BLaER1 (cell line): ENCODE results near the gene C15orf39.

Experiments
- H3K27ac ChIP-seq: shearing (Covaris generic); formaldehyde crosslinking; 2 replicates; pipeline ENCODE4 v1.8.1; 2022
- H3K27me3 ChIP-seq: shearing (Covaris generic); formaldehyde crosslinking; 2 replicates; pipeline ENCODE4 v1.8.1; 2022
- H3K36me3 ChIP-seq: shearing (Covaris generic); formaldehyde crosslinking; 2 replicates; pipeline ENCODE4 v1.8.1; 2022
- H3K4me1 ChIP-seq: shearing (Covaris generic); formaldehyde crosslinking; 2 replicates; pipeline ENCODE4 v1.8.1; 2022
- H3K4me2 ChIP-seq: shearing (Covaris generic); formaldehyde crosslinking; 2 replicates; pipeline ENCODE4 v1.8.1; 2022
- H3K4me3 ChIP-seq: shearing (Covaris generic); formaldehyde crosslinking; 2 replicates; pipeline ENCODE4 v1.8.1; 2022
- H3K9ac ChIP-seq: shearing (Covaris generic); formaldehyde crosslinking; 2 replicates; pipeline ENCODE4 v1.8.1; 2022
- H3K9me3 ChIP-seq: shearing (Covaris generic); formaldehyde crosslinking; 2 replicates; pipeline ENCODE4 v1.8.1; 2022
- H4K20me1 ChIP-seq: shearing (Covaris generic); formaldehyde crosslinking; 2 replicates; pipeline ENCODE4 v1.8.1; 2022
- Cebpa-rat ChIP-seq: shearing (Covaris generic); IDR thresholded peaks from 2 replicates; pipeline ENCODE4 v1.8.1; 2022

C15orf39 gene

DNA sequence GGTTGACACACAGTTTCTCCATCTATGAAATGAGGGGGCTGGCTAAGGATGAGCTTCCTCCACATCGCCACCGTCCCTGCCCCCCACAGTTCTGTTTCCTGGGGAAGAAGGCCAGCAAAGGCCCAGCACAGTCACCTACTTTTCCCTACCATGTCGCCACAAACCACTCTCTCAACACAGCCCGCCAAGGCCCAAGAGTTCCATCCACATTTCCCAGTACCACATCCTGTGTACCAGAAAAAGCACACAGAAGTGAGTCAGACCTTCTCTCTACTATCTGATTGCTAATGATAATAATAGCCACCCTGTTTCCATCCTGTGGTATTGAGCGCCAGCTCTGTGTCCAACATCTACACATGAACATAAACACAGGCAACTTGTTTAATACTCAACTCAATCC lies 30.3 kb upstream of the C15orf39 start:
- Histone ChIP-seq H3K9me3 (peaks cover 8% of the 10 kb centered on the region; the same call in 1 of the 2 replicates), H3K27me3 (no peaks in the 10 kb centered on the region), H3K4me1 (peaks cover 32% of the 10 kb centered on the region), H3K4me3 (no peak overlapping the region), H3K27ac (0 out of 2 replicates have a peak overlapping the region, but pooled peaks have one; percentile 43), H3K9ac (no peak overlapping the region), H3K36me3 (no peaks in the 10 kb centered on the region), H3K4me2 (peak overlapping the region; percentile 71), H4K20me1 (no peaks in the 10 kb centered on the region)
- TF ChIP-seq Cebpa-rat: no peak

DNA sequence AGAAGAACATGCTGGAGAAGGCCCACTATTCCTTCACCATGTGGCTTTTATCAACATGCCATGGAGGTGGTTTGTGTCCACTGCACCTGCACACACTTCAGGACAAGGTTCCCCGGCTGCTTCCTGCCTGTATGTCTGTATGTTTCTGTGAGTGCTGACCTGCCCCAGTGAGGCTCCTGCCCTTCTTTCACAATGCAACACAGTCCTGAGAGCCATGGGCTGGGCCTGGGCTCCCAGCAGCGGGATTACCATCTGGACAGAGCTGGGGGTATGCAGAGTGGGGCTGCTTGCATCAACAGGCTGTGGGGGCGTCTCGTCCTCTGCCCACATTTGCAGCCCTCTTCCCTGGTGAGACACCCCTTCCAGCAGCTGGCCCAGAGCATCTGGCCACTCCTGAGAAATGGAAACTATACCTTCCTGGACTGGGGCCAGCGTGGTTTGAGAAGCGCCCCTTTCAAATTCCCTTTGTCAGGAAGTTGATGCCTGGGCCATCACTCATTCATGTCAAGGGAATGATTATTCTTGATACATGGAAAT lies 29.3 kb upstream of the C15orf39 start:
- Histone ChIP-seq H3K36me3 (no peaks in the 10 kb centered on the region), H3K4me3 (no peak overlapping the region), H3K9me3 (peaks cover 8% of the 10 kb centered on the region; the same call in 1 of the 2 replicates), H3K27me3 (0 out of 2 replicates have a peak, but pooled peaks cover under 1% of the 10 kb centered on the region), H3K4me2 (peak overlapping the region; percentile 71), H3K4me1 (peaks cover 38% of the 10 kb centered on the region), H3K27ac (no peak overlapping the region), H4K20me1 (no peaks in the 10 kb centered on the region), H3K9ac (no peak overlapping the region)
- TF ChIP-seq Cebpa-rat: no peak

DNA sequence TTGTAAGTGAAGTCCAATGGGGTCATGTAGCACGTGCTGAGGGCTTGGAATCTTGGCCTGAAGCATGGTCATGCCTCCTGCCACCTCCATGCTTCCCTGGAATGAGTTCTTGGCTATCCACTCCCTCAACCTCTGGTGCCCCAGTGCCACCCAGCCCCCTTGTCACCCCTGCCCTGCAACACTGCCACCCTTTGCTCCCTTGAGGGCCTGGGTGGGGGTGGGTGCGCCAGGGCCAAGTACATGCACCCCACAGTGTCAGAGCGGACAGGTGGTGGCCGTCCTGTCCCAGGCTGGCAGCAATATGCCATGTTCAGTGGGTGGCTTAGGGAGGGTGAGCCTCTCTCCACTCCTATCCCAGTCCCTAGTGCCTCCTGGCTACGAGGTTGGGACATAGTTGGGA lies 27.6 kb upstream of the C15orf39 start:
- Histone ChIP-seq H3K4me2 (no peak overlapping the region), H3K9me3 (peaks cover 4% of the 10 kb centered on the region; the same call in 1 of the 2 replicates), H3K9ac (no peak overlapping the region), H3K4me3 (no peak overlapping the region), H4K20me1 (peaks cover 5% of the 10 kb centered on the region; the same call in 1 of the 2 replicates), H3K4me1 (peaks cover 55% of the 10 kb centered on the region), H3K36me3 (no peaks in the 10 kb centered on the region), H3K27ac (no peak overlapping the region), H3K27me3 (peaks cover 16% of the 10 kb centered on the region)
- no peak for TF ChIP-seq Cebpa-rat

DNA sequence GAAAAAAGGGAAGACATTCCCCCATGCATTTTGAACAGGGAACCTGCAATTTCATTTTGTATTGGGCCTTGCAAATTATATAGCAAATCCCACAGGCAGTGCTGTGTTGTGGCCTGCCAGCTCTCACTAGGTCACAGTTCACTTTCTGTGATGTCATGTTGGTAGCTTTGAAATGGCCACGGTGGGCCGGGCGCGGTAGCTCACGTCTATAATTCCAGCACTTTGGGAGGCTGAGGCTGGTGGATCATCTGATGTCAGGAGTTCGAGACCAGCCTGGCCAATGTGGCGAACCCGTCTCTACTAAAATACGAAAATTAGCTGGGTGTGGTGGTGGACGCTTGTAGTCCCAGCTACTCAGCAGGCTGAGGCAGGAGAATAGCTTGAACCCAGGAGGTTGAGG lies 27.0 kb upstream of the C15orf39 start:
- H3K27ac ChIP-seq: no peak overlapping the region
- H3K9ac ChIP-seq: no peak overlapping the region
- no peaks in the 10 kb centered on the region for H3K36me3 ChIP-seq
- H3K4me3 ChIP-seq: no peak overlapping the region
- H3K9me3 ChIP-seq: no peaks in the 10 kb centered on the region
- H3K4me2 ChIP-seq: no peak overlapping the region
- H3K4me1 ChIP-seq: peaks cover 61% of the 10 kb centered on the region
- TF ChIP-seq Cebpa-rat: no peak
- peaks cover 7% of the 10 kb centered on the region; the same call in 1 of the 2 replicates for H4K20me1 ChIP-seq
- H3K27me3 ChIP-seq: peaks cover 22% of the 10 kb centered on the region

DNA sequence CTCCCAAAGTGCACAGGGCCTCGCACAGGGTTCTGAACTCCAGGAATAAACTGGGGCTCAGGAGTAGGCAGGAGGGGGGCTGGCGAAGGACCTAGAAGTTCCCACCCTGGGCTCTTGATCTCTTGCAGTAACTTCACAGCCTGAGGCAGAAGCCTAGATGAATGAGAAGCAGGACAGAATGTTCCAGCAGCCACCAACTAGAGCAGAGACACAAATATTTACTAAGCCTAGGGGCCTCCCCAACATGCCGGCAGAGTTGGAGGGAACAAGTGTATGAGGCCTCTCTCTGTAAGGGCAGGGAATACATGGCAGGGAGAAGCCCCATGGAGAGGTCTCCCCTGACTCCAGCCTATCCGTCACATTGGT lies 25.3 kb upstream of the C15orf39 start:
- Histone ChIP-seq H3K9ac (no peak overlapping the region), H3K36me3 (no peaks in the 10 kb centered on the region), H3K27me3 (peaks cover 32% of the 10 kb centered on the region), H3K4me1 (peaks cover 58% of the 10 kb centered on the region), H3K4me3 (no peak overlapping the region), H3K4me2 (peak overlapping the region; percentile 11; the same call in 1 of the 2 replicates), H3K9me3 (no peaks in the 10 kb centered on the region), H3K27ac (no peak overlapping the region), H4K20me1 (peaks cover 7% of the 10 kb centered on the region; the same call in 1 of the 2 replicates)
- no peak for TF ChIP-seq Cebpa-rat

DNA sequence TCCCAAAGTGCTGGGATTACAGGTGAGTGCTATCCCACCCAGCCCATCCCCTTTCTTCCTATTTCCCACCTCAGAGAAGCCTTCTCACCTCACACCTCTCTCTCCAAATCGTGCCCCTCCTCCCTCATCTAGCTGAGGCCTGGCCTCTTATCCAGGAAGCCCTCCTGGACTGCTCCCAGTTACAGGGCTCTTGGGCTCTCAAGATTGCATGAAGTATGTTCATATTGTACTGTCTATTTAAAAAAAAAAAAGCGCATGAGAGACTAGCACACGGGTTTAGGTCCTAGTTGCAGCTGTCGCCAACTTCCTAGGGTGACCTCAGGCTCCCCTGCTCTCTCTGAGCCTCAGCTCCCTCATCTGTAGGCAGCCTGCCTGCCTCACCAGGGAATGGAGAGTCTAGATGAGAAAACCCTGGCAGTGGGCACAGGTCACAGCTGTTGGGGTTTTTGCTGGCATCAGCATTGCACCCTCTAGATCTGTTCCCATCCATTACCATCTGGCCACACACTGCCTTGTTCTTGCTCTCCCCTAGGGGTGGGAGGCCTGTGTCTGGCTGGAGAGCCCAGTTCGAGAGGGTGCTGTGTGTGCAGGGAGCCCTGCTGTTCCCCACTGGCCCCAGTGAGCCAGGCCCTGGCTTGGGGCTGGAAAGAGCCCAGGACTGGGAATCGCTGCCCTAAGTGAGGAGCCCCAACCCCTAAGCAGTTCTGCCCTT lies 24.2 kb upstream of the C15orf39 start:
- peaks cover 7% of the 10 kb centered on the region; the same call in 1 of the 2 replicates for H4K20me1 ChIP-seq
- H3K9ac ChIP-seq: no peak overlapping the region
- no peak for TF ChIP-seq Cebpa-rat
- peaks cover 32% of the 10 kb centered on the region for H3K27me3 ChIP-seq
- peak overlapping the region; percentile 93 for H3K4me2 ChIP-seq
- no peaks in the 10 kb centered on the region for H3K36me3 ChIP-seq
- H3K4me1 ChIP-seq: peaks cover 53% of the 10 kb centered on the region
- H3K9me3 ChIP-seq: no peaks in the 10 kb centered on the region
- H3K27ac ChIP-seq: peak overlapping the region; percentile 30; the same call in 1 of the 2 replicates
- H3K4me3 ChIP-seq: no peak overlapping the region; the same call in 1 of the 2 replicates

DNA sequence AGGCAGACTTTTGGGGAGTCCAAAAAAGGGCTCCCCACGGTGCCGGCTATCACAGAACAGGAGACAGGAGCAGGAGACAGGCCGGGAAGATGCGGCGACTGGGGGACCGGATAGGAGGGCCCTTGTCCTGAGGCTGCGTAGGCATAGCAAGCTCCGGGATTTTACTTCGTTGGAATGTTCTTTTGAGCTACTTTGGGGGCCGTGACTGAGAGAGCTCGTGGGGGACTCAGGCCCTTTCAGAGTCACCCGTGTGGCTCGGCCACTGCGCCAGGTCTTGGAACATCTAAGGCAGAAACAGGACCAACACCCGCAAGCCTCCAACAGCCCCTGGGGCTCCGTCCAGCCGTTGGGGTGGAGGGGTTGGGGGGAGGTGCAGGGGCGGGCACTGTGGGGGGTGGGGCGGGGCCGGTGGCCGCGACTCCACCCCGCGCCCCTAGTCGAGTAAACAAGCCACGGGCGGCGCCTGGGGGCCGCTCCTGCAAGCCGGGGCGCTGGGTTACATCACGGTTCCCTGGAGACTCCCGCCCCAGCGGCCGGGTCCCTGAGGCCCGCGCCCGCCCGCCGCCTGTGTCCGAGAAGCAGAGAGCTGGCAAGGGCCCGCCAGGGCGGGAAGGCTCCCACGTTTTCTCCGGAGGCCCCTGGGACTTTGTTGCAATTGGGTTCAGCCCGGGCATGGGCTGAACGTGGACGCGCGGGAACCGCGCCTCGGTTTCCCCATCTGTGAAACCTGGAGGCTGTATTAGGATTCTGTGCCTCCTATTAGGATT lies 23.3 kb upstream of the C15orf39 start:
- Histone ChIP-seq H3K4me2 (peak overlapping the region; percentile 93), H3K27me3 (peaks cover 32% of the 10 kb centered on the region), H3K36me3 (no peaks in the 10 kb centered on the region), H3K4me1 (peaks cover 55% of the 10 kb centered on the region), H3K9ac (peak overlapping the region; percentile 57; the same call in 1 of the 2 replicates), H3K9me3 (no peaks in the 10 kb centered on the region), H4K20me1 (peaks cover 7% of the 10 kb centered on the region; the same call in 1 of the 2 replicates), H3K27ac (0 out of 2 replicates have a peak overlapping the region, but pooled peaks have one; percentile 35), H3K4me3 (peak overlapping the region; percentile 61)
- no peak for TF ChIP-seq Cebpa-rat

DNA sequence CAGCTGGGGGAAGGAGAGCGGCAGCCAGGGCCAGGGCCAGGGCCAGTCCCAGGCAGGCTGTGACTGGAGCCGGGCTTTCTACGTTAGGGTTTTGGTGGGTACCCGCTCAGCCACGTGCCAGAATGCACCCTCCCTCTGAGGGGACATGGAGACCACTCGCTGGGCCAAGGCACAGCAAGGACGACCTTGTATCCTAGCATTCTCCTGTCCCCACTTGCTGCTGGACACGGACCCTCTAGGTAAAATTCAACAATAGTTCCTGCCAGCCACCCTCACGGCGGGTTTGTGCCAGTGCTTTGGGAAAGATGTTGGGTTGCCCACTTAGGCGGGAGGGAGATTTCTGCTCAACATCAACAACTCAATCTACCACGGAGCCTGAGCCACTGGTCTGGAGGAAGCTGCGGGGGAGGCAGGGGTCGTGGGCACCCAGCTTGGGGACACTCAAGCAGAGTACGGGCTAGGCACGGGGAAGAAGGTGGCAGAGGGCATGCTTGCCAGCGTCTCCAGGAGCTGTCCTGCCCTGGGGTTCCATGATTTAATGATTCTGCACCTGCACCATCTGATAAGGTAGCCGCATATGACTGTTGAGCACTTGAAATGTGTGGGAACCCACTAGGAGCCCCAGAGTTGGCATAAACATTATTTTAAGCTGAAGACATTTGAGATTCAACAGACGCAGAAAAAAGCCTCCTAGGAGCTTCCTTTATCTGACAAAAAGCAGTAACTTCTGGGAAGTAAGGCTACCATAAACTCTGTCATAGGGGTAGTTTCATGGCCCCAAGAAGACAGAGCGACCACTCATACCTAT lies 22.5 kb upstream of the C15orf39 start:
- Histone ChIP-seq H3K27ac (0 out of 2 replicates have a peak overlapping the region, but pooled peaks have one; percentile 35), H4K20me1 (peaks cover 7% of the 10 kb centered on the region; the same call in 1 of the 2 replicates), H3K27me3 (peaks cover 32% of the 10 kb centered on the region), H3K4me1 (peaks cover 55% of the 10 kb centered on the region), H3K4me3 (peak overlapping the region; percentile 61), H3K36me3 (no peaks in the 10 kb centered on the region), H3K9me3 (no peaks in the 10 kb centered on the region), H3K9ac (peak overlapping the region; percentile 57; the same call in 1 of the 2 replicates), H3K4me2 (peak overlapping the region; percentile 93)
- TF ChIP-seq Cebpa-rat: no peak

DNA sequence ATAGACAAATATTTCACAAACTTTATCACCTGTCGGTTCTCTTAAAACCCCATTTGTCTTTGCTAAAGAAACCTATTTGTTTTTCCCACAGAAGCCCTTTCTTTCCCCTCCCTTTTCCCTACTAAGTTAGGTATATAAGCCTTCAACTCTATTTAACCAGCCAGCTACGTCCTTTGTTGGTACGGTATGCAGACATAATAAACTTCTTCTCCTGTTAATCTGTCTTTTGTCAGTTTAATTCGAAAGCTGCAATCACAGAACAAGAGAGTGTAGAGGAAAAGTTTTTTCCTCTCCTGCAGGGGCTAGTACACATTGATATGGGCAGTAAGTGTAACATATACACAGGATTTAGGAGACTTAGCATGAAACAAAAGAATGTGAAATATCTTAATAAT lies 21.9 kb upstream of the C15orf39 start:
- Histone ChIP-seq H3K27ac (no peak overlapping the region), H3K27me3 (peaks cover 32% of the 10 kb centered on the region), H3K9me3 (no peaks in the 10 kb centered on the region), H3K4me3 (no peak overlapping the region), H3K9ac (no peak overlapping the region), H3K4me2 (0 out of 2 replicates have a peak overlapping the region, but pooled peaks have one; percentile 93), H4K20me1 (peaks cover 7% of the 10 kb centered on the region; the same call in 1 of the 2 replicates), H3K36me3 (no peaks in the 10 kb centered on the region), H3K4me1 (peaks cover 61% of the 10 kb centered on the region)
- TF ChIP-seq Cebpa-rat: no peak
